ENCODE measurements around the gene GPC5.

The GPC5 gene

GRCh38 chr13:91716436-91717065 is 318.1 kb downstream of the GPC5 start:
- FAIRE-seq (no peak), DNase-seq (ENCODE audit: insufficient read length, low spot score) (no peak)
- no peak for TF ChIP-seq CTCF (IDR thresholded peaks at IDR 0.05; ENCODE audit: insufficient read depth, missing control alignments)

- no peak for FAIRE-seq
- DNase-seq (ENCODE audit: insufficient read length, low spot score), result no peak
- no peak for TF ChIP-seq CTCF (IDR thresholded peaks at IDR 0.05; ENCODE audit: insufficient read depth, missing control alignments)
These were observed 320.6 kb downstream of the GPC5 start for GRCh38 chr13:91719033-91719432.

- no peak for FAIRE-seq
- no peak for TF ChIP-seq CTCF (IDR thresholded peaks at IDR 0.05; ENCODE audit: insufficient read depth, missing control alignments)
- no peak for DNase-seq (ENCODE audit: insufficient read length, low spot score)
These were observed 323.0 kb downstream of the GPC5 start for GRCh38 chr13:91721413-91721812.

- peak; percentile 63 for TF ChIP-seq CTCF (IDR thresholded peaks at IDR 0.05; ENCODE audit: insufficient read depth, missing control alignments)
- no peak for FAIRE-seq
- peak; percentile 19 for DNase-seq (ENCODE audit: insufficient read length, low spot score)
These were observed 324.0 kb downstream of the GPC5 start for GRCh38 chr13:91722267-91722884.

- FAIRE-seq (no peak), DNase-seq (ENCODE audit: insufficient read length, low spot score) (no peak)
- no peak for TF ChIP-seq CTCF (IDR thresholded peaks at IDR 0.05; ENCODE audit: insufficient read depth, missing control alignments)
These were observed 326.2 kb downstream of the GPC5 start for GRCh38 chr13:91724591-91724990.

- DNase-seq (ENCODE audit: insufficient read length, low spot score), result no peak
- TF ChIP-seq CTCF (IDR thresholded peaks at IDR 0.05; ENCODE audit: insufficient read depth, missing control alignments), result no peak
- FAIRE-seq, result no peak
These were observed 327.2 kb downstream of the GPC5 start for GRCh38 chr13:91725646-91726045.

GRCh38 chr13:91726671-91727070 is 328.2 kb downstream of the GPC5 start:
- TF ChIP-seq CTCF (IDR thresholded peaks at IDR 0.05; ENCODE audit: insufficient read depth, missing control alignments), result no peak
- FAIRE-seq (no peak), DNase-seq (ENCODE audit: insufficient read length, low spot score) (no peak)

Data from D721Med (cell line).